Activated T-cell treated with anti-CD3 and anti-CD28 coated beads, Interleukin-2, amount 50 U/mL, for 1 hour (primary cell): ENCODE measurements around the gene AIP.

ENCODE experiments used
- DNase-seq: peaks from one replicate; pipeline ENCODE4 v3.0.0-alpha.2; 2020

The AIP gene

DNA sequence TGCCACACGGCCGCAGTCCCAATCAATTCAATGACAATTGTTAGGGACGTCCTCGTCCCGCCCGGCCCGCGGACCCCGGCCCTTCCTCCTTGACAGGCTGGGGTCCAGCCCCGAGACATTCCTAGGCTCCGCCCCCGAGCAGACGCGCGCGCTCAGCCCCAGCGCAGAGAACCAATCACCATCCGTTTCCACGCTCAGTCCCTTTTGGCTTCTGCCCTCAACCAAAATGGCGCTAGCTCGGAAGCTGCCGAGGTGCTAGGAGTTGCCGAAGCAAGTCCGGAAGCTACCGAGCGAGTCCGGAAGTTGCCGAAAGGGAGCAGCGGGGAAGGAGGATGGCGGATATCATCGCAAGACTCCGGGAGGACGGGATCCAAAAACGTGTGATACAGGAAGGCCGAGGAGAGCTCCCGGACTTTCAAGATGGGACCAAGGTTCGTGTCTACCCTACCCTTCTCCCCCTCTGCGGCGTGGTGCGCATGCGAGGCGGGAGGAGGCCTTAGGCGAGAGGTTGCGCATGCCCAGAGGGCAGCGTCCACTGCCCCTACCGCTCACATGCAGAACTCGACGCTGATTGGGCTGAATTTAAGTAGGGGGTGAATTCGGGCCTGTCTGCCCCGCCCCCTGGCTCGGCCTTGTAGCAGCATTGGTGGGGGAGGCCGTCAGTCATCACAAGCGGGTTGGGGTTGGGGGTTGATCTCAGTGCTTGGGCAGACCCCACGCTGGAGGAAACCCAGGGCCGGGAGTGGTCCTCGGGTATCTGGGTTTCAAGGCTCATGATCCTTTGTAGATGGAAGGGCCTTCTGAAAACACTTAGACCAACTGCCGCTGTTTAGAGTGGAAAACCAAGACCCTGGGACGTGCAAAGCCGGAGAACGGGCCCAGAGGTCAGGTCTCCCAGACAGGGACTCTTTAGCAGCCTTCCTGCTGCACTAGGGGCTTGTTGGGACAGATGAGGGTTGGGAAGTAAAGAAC, at the start of gene AIP:
Gene AIP, plus strand, starts transcription at position 200 of the 972 bp plus-strand sequence. Its CDS starts 133 bp downstream, at position 333.
- peak; percentile 95 for DNase-seq

DNA sequence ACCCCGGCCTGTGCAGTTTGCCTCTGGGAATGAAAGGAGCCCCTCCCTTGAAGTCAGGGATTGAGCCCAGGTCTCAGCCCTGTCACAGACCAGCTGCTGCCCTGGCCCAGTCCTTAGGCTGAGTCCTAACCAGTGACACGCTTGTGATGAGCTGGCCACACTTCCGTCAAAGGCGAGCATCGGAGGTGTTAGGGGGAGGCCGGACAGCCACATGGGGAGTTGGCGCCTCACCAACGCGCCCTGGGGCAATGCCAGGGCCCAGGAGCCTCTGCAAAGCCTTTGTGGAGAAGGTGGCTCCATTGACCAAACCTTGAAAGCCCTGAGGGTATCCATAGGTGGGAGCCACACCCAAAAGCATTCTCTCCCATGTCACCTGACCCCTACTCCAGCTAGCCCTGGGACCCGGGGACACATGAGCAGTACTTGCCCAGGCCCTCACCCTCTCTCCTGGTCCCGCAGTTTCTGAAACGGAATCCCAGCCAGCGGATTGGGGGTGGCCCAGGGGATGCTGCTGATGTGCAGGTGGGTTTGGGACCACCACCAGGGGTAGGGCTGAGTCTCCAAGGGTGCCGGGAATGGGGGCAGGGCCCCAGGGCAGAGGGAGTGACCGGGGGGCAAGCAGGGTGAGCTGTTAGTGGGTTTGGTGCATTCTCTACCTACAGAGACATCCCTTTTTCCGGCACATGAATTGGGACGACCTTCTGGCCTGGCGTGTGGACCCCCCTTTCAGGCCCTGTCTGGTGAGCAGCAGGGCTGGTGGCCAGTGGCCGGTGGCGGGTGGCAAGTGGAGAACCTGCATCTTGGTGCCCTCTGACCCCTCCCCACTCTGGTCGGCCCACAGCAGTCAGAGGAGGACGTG, 49.1 kb upstream of the AIP start:
- DNase-seq = peak; percentile 36

DNA sequence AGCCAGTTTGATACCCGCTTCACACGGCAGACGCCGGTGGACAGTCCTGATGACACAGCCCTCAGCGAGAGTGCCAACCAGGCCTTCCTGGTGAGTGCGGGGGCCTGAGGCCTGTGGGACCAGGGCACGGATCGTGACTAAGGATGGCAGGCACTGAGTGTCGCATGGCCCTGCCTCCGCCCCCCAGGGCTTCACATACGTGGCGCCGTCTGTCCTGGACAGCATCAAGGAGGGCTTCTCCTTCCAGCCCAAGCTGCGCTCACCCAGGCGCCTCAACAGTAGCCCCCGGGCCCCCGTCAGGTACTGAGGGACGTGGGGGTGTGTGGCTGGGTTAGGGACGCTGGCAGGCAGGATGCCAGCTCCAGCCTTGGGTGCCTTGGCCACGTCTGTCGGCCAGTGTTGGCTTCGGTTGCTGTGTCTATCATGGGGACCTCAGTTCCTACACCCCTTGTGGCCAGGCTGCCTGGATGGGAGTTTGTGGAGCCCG, 48.4 kb upstream of the AIP start:
- DNase-seq = peak; percentile 55

DNA sequence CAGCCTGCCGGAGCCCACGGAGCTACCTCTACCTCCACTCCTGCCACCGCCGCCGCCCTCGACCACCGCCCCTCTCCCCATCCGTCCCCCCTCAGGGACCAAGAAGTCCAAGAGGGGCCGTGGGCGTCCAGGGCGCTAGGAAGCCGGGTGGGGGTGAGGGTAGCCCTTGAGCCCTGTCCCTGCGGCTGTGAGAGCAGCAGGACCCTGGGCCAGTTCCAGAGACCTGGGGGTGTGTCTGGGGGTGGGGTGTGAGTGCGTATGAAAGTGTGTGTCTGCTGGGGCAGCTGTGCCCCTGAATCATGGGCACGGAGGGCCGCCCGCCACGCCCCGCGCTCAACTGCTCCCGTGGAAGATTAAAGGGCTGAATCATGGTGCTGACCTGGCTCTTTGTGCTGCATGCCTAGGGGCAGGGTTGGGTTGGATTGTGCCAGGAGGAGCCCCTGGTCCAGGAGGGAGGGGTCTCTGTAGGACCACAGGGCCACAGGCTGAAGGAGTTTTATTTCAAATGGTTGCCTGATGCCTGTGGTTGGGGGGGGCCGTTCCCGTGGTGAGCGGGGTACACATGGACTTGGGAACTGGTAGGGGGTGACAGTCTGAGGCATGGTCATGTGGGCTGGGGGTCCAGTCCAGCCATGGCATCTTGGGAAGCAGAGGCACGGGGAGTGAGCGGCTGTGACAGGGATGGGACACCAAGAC, 47.6 kb upstream of the AIP start:
- DNase-seq = peak; percentile 47

DNA sequence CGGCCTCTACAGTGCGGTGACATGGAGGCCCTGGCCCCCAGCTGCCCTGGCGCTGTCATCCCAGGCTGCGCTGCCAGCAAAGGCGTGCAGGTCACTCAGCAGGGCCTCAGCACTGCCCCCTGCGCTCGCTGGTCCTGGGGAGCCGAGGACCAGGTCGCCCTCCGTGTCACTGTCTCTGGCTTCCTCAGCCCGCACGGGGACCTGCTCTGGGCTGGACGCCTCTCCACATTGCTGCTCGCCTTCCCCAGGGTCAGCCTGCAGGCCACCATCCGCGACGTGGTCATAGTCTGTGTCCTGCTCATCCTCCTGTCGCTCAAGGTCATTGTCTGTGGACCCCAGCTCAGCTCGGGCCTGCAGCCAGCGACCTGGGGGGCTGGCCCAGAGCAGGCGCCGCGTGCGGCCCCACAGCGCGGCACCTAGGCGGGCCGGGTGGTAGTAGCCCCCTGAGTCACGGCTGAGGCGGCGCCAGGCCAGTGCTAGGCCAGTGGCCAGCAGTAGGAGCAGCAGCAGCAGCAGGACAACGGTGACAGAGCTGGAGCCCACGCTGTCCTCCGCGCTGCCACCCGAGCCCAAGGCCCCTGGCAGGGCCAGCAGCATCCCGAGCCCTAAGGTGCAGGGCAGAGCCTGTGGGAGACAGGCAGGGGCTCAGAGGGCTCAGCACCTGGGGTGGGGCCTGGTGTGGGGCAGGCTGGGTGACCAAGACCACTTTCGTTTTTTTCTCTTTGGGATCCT, 46.9 kb upstream of the AIP start:
- no peak for DNase-seq

DNA sequence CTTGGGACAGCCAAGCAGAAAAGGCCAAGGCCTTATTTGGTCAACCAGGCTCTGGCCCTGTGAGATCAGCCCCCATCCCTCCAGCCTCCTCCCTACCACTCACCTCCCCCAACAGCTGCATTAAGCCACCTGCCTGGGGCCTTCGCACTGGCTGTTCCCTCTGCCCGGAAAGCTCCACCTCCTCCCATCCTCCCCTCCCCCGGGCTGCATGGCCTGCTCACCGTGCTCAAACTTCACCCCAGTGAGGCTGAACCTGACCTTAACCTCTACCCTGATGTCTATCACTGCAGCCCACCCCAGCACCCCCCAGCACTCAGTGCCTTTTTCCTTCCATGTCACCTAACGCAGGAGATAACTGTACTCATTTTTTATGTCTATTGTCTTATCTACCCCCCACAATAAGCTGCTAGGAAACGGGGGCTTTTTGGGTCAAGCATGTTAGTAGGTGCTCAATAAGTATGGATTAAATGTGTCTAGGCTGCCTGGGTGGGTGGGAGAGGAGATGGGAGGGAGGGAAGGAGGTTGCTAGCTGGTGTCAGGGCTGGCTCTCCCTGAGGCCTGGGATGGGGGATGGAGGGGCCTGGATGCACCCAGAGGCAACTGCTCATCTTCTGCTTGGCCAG, 46.3 kb upstream of the AIP start:
- DNase-seq = peak; percentile 64

DNA sequence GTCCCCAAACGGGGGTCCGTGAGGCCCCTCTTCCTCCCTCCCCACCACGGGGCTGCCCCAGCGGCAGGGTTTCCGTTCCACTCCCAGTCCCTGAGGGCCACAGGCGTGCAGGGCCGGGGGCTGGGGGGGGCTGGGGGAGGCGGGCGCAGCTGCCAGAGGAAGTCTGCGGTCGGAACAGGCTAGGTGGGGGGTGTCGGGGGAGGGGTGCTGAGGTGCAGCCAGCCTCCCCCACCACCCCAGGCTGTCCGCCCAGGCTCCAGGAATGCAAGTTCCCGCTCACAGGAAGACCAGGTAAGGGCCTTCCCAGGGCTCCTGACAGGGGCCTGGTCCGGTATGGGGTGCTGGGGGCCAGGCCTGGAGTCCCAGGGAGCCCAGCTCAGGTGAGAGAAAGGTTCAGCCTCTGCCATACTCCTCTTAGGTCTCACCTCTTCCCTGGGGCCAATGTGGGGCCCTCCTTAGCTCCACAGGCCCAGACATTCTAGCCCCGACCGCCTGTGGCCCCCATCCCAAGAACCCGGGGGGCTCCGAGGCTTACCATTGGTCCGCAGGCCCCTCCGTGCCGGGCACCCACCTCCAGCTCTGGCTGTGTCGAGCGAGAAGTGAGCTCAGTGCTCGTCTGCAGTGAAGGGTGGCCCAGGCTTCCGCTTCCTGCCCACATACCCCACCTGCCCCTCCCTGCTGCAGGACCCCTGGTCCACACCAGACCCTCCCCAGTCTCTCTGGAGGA, 45.6 kb upstream of the AIP start, which contains the start of gene PTPRCAP:
Gene PTPRCAP, minus strand, starts transcription at position 601 of the 727 bp plus-strand sequence. Its CDS starts 63 bp downstream, at position 538.
- DNase-seq = peak; percentile 79

DNA sequence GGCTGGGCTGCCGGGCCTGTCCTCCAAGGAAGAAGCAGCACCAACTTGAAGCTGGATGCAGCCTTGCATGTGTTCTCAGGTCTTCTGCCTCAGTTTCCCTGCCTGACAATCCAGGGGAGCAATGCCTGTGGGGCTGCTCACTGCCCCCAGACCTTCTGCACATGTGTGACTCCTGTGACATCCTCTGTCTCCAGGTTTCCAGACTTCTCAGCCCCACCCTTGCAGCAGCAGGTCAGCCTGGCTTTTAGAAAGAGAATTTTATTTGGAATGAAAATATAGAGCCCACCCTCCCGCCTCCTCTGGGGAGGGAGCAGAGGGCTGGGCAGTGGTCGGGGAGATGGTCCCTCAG, 45.0 kb upstream of the AIP start:
- DNase-seq = no peak

DNA sequence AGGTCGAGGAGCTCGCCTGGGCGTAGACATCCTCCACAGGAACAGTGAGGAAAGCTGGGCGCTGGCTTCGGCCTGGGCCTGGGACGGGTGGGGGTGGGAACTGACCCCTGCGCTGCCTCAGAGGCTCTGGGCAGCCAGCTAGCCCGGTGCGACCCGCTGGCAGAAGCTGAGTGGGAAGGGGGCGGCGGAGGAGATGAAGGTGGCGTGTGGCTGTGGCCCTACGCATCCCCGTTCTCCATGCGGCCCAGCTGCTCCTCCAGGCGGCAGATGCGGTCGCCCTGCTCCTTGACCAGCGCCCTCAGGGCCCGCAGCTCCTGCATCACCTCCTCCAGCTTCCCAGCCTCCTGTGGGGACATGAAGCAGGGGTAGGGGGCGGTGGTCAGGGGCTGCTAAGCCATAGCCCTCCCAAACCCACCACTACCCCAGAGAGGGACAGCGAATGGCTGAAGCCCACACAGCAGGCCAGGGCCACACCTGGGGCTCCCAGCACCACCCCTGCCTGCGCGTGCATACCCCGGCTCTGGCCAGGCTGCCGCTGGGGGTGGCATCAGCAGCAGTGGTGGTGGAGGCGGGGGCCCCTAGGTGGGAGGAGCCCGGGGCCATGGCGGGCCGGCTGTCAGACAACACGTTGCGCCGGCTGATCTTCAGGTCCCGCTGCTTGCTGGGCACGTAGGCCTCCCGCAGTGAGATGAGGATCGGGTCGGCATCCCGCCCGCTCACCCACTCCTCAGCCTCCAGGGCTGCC, 44.5 kb upstream of the AIP start:
- DNase-seq = peak; percentile 80

DNA sequence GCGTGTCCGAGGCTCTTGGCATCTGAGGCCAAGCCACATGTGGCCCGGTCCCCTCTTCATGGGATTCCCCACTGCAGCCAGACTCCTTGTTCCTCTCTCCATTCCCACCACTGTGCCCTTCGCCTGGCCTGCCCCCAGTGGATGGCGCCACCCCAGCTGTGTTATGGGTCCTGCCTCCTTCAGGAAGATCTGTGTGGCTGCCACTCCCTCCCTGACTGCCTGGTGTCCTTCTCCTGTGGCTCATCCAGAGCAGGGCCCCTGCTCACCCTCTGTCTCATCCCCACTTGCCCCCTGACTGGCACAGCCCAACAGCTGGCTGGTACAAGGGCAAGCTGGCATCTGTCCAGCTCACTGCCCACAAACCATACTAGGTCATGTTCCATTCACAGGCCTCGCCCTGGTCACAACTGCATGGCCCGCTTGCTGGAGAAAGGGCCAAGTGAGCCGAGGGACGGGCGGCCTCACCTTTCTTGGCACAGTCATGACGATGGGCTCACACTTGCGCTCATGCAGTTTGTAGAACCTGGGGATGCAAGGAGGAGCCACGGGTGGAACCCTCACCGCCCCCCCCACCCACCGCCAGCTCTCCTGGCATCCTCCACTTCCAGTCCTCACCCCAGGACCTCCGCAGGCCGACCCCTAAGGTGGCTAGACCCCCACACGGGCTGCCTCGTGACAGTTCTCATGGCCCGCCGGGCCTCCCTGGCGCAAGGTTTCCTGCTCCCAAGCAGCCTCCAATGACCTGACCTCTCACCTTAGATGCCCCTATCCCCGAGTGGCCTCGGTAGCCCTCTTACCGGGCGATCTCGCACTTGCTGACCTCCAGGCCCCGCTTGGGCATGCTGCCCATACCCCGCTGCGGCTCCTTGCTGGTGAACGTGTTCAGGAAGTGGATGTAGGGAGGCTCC, 43.3 kb upstream of the AIP start:
- peak; percentile 47 for DNase-seq

DNA sequence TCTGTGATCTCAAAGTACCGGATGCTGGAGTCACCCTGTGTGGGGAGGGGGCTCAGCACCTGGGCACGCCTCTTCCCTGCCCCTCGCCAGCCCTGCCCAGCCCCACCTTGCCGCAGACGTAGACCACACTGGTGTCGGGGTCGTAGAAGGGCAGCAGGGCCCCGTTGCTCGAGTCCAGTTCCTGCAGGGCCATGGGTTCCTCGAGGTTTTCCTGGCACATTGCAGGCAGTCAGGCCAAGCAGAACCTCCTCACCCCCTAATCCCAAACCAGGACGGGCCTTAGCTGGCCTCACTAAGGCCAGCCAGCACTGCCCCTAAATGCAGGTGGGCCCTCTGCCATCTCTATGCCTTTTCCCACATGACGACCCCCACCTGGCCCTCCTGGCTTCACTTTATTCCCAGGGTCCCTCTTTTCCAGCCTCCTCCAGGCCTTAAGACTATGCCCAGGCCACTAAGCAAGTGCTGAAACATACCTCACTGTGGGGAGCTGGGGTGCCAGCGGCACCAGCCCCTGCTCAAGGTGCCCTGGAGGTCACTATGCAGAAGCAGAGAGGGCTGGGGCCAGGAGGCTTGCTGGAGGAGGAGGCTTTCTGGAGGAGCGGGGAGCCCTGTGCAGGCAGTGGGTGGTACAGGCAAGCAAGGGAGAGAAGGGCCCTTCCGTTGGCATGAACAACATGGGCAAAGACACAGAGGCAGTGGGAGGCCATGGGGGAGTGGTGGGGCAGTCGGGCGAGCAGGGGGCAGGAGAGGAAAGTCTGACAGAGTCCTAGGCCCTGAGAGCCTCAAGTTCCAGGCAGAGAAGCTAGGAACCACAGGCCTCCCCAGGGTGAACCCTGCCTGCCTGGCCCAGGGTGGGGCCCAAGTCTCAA, 42.4 kb upstream of the AIP start:
- DNase-seq = no peak

DNA sequence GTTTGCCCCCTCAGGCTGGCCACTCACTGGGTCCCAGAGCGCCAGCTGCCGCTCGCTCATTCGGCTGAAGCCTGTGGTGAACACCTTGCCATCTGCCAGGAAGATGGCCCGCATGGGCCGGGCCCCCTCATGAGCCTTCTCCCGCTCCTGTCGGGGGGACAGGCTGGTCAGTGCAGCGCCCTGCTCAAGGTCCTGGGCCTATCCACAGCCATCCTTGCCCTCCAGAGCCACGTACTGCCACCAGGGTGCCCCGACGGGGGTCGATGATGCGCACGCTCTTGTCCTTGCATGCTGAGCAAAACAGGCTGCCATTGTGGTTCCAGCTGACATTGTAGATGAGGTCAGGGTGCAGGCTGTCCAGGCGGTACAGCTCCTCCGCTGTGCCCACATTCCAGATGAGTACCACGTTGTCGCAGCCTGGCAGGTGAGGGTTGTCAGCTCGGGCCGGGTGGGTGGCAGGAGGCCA, 41.7 kb upstream of the AIP start:
- DNase-seq = no peak

DNA sequence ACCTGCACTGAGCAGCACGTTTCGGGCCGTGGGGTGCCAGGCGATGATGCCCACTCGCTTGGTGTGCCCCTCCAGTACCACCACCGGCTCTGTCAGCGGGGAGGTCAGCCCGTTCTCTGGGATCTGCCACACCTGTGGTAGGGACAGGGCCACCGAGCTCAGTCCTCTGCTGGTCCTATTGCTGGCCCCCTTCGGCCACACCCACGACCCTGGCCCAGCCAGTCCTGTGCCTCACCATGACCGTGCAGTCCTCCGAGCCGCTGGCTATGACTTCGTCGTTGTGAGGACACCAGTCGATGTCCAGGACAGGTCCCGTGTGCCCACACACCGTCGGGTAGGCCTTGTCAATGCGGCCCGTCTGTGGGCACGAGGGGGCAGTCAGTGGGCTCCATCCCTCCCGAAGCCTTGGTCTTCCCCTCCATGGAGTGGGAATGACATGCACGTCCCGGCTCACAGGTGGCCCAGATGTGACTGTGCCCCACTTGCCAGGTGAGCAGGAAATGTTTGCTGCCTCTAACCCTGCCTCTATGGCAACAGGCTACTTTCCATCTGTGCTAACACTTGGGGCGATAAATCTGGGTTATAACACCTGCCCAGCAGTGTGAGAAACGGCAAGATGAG, 41.0 kb upstream of the AIP start:
- peak; percentile 46 for DNase-seq

DNA sequence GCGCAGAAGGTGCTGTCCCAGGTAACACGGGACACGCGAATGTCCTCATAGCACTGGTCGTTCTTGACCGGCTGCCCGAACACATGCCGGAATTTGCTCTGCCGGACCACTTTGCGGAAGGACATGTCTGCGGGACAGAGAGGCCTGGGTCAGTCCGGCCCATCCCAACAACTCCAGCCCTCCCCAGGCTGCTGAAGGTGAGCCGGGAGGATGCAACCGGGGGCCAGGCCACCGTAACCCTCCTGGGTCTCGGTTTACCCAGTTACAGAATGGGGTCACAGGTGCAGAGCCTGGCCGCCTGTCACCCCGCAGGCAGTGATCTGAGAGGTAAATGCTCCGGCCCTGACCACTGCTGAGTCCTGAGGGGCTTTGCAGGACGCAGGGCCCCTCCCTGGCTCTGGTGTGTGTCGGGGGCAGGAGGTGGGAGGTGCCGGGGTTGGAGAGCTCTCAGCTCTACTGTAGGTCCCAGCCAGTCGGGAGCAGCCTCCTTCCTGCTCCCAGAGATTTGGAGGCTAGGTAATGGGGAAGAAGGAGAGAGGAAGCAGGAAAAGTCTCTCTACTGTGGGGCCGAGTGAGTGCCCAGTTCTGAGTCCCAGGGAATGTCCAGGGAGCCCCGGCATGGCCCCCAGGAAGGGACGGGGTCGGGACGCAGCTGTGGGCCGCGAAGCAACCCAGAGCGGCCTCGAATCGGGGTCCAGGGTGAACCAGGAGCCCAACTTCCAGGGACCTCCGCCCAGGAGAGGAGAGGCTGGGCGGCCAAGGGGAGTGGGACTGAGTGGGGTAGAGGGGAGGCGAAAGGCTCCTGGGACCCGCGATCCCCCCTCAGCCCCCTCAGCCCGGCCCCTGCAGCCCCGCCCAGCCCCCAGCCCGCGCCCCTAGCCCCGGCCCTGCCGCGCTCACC, 40.1 kb upstream of the AIP start:
- DNase-seq = no peak

DNA sequence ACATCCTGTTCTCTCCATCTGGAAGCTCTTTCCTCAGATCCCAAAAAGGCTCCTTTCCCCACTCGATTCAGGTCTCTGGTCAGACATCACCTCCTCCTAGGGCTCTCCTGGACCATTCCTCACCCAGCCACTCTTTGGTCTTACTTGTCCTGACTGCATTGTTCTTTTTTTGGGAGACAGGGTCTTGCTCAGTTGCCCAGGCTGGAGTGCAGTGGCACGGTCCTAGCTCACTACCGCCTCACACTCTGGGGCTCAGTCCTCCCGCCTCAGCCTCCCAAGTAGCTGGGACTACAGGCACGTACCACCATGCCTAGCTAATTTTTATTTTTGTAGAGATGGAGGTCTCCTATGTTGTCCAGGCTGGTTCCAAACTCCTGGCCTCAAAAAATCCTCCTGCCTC, 37.3 kb upstream of the AIP start:
- no peak for DNase-seq

DNA sequence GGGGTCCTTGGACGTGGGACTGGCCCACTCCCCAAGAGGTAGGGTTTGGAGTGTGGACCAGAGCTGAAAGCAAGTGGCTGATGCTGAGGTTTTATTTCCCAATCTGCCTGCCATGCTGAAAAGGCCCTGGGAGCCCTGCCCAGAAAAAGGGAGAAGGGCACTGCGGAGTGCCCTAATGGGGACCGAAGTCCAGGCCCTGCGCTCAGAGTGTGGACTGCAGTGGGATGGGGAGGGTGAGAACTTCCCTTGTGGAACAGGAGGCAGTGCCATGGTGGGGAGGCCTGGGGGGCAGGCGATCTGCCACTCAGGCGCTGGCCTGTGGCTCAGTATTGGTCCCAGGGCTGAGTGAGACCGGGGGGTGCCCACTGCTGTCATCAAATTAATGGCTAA, 34.6 kb upstream of the AIP start:
- no peak for DNase-seq
